GM18499 (cell line): ENCODE data around the gene MRPL19.

ENCODE experiments used
- ATAC-seq: cut with Tn5 transposase; IDR thresholded peaks from one replicate; pipeline ENCODE4 v1.9.1; 2021; ENCODE audit warnings: moderate number of reproducible peaks; ENCODE audit not compliant: insufficient read depth, unreplicated experiment

The MRPL19 gene

GRCh38 chr2:75720525-75720924 is 73.9 kb downstream of the MRPL19 start:
- ATAC-seq, result no peak

- no peak for ATAC-seq
Measured at GRCh38 chr2:75722687-75723086, 76.1 kb downstream of the MRPL19 start.

GRCh38 chr2:75728614-75729419 is 82.2 kb downstream of the MRPL19 start:
- no peak for ATAC-seq

DNA sequence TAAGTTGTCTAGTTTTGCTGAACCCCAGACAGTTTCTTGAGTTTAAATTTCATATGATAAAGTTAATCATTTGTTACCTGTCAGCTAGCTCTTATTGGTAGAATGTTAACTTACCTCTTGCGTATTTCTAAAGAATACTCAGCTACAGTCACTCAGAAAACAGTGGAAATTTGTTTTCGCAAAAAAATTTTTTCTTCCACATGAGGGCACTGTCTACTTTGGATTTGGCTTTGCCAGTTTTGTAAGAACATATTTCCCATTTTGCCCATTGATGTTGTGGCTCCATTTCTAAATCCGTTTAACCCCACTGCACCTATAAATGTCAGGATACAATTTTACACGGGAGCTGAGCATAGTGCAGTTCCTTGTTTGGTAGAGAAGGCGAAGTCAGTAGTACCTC is 83.3 kb downstream of the MRPL19 start:
- no peak for ATAC-seq

- ATAC-seq, result no peak
Measured at GRCh38 chr2:75736276-75736675, 89.7 kb downstream of the MRPL19 start.

GRCh38 chr2:75737961-75738360 is 91.4 kb downstream of the MRPL19 start:
- no peak for ATAC-seq
